GM12864 (cell line): ENCODE measurements around the gene ATP6V0A1.

ENCODE experiments used
- DNase-seq: peaks from one replicate; pipeline ENCODE4 v3.0.0-alpha.2; 2011; ENCODE audit warnings: low read depth
- H3K4me3 ChIP-seq: 2 replicates; pipeline ENCODE4 v1.5.1; 2011; ENCODE audit warnings: mild to moderate bottlenecking, low read depth, low read length, control low read depth
- CTCF ChIP-seq: IDR thresholded peaks from 2 replicates; pipeline ENCODE4 v1.5.1; 2011; ENCODE audit warnings: low read depth, mild to moderate bottlenecking, moderate library complexity, low read length, control low read depth, inconsistent platforms; ENCODE audit errors: missing control alignments

ATP6V0A1 gene

GRCh38 chr17:42563143-42563509 is 104.4 kb downstream of the ATP6V0A1 start:
- DNase-seq = no peak
- TF ChIP-seq CTCF = no peak
- H3K4me3 ChIP-seq = peak overlapping the region; percentile 94

DNA sequence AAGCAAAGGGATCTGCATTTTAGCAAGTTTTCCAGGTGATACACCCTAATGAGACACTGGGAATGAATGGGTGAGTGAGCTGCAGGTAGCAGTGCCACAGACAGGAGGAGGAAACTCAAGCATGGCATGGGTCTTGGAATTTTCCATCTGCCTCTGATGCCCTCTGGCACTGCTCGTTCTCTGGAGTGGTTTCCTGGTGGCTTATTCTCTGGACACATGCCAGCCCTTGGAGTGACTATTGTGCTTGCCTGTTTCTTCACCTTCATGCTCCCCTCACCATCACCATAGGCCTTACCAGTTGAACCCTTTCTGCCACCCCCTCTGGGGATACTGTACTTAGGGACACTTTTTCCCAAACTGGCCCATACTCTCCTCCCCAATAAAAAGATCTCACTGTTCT is 104.9 kb downstream of the ATP6V0A1 start:
- TF ChIP-seq CTCF = no peak
- peak overlapping the region; percentile 94 for H3K4me3 ChIP-seq
- DNase-seq = no peak

DNA sequence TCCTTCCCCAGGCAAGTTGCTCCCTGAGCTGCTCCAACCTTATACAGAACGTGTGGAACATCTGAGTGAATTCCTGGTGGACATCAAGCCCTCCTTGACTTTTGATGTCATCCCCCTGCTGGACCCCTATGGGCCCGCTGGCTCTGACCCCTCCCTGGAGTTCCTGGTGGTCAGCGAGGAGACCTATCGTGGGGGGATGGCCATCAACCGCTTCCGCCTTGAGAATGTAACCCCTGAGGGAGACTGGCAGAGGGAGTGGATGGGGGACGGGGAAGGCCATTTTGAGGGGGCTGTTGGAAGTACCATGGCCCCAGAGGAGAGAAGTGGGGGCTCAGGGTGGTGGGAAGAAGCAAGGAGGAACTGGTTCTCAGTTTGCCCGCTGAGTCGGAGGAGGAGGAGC is 105.3 kb downstream of the ATP6V0A1 start:
- no peak for TF ChIP-seq CTCF
- peak overlapping the region; percentile 94 for H3K4me3 ChIP-seq
- DNase-seq = no peak

DNA sequence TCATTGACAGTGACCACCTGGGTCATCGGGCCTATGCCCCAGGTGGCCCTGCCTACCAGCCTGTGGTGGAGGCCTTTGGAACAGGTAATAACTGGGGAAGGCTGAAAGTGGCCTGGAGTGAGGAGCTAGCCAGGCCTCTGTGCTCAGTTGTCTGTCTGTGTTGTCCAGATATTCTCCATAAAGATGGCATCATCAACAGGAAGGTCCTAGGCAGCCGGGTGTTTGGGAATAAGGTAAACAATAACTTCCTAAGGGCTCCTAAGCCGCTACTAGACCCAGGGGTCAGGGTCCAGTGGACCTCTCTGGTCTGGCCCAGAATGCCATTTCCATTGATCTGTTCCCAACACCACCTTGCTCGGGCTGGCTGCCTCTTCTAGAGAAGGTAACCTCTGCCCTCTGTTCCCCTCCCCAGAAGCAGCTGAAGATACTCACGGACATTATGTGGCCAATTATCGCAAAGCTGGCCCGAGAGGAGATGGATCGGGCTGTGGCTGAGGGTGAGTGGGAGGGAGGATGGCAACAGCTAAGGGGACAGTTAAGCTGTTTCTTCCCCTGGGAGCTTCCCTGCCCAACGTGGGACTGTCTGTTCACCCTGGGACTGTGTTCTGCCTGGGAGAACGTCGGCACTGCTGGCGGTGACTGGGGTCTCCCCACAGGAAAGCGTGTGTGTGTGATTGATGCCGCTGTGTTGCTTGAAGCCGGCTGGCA is 106.3 kb downstream of the ATP6V0A1 start:
- H3K4me3 ChIP-seq = no peak overlapping the region
- no peak for DNase-seq
- no peak for TF ChIP-seq CTCF

GRCh38 chr17:42565523-42566214 is 107.0 kb downstream of the ATP6V0A1 start:
- no peak for TF ChIP-seq CTCF
- DNase-seq = no peak
- H3K4me3 ChIP-seq = no peak overlapping the region

DNA sequence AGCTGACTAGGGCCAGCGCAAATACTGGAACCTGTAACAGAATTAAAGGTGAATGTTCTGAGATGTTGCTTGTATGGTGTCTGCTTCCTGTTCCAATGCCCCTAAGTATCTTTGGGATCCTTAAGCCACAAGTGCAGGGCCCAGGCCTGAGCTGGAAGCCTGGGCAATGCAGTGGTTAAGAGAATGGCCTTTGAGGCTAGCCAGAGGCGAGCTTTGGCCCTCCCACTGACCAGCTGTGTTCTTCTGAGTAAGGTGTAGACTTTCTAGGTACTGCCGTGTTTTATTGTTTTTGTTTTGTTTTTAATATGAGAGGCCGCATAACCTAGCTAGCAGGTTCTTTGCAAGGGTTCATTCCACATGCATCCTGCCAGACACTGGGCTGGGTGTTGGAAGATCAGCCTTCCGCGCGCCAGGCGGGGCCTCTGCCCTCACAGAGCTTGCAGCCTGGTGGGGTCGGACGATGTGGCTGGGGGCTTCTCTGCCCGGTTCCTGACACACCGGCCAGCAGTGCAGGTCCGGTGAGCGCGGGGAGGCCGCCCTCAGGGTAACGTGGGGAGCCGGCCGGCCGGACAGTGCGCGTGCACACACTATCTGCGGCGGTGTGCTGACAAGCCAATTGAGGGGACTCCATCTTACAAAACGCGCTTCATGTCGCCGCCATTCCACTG is 107.7 kb downstream of the ATP6V0A1 start:
- DNase-seq = no peak
- TF ChIP-seq CTCF = no peak

More for the DNA sequence above, 107.7 kb downstream of the ATP6V0A1 start:
- peak overlapping the region; percentile 88 for H3K4me3 ChIP-seq
